ENCODE measurements around the gene QARS1. TPM values are rescaled to one million over a fixed set of nuclear protein-coding genes. Genes with fewer than 3 reads are reported as not detected.
A peak's percentile ranks its signal among the peaks of the same experiment; 100 is the strongest.

Gene QARS1
- total RNA-seq, 2 experiments from 2014 or later, result 310 to 355 TPM

DNA sequence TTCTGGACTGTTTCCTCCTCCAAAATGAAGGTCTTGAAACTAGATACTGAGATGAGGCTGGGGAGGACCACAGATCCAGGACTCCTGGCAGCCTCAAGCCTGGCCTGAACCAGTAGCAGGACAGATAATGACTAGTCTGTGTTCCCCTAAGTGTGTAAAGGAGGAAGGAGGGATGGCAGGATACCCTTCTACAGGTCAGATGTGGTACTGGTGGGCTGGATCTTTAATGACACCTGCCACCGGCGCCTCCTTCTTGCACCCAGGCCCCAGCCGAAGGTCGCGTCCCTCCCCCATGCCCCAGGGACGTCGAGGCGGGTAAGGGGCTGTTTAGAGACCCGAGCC, 15.5 kb upstream of the QARS1 start:
- DNase-seq (ENCODE audit: low spot score), result peak; percentile 31
- no peaks in the 10 kb centered on the region for H4K20me1 ChIP-seq (ENCODE audit: insufficient read depth, low read length)
- peak overlapping the region; percentile 97 for H3K4me3 ChIP-seq (ENCODE audit: low read depth, low read length, poor library complexity, severe bottlenecking)
- CTCF ChIA-PET (ENCODE audit: unreplicated experiment), result no interaction called here
- H3K4me2 ChIP-seq (ENCODE audit: low read length), result peak overlapping the region; percentile 95
- no peaks in the 10 kb centered on the region for H3K9me2 ChIP-seq (ENCODE audit: insufficient read depth, low read length)
- BruUV-seq (replicated peaks), result no TSS peak
- peak overlapping the region; percentile 70; the same call in 1 of the 2 replicates for H2AFZ ChIP-seq (ENCODE audit: low read length)
- peaks cover 22% of the 10 kb centered on the region for H3K4me1 ChIP-seq (ENCODE audit: insufficient read depth, low read length, poor library complexity, severe bottlenecking)
- POLR2A ChIA-PET, result interaction anchor here (1.0 to 1.6 kb wide), 2 partner anchors 26 to 36 kb away, joined by 3 to 8 read pairs; partner anchors contain the start of gene QRICH1
- H3K9me3 ChIP-seq (ENCODE audit: low read length), result no peaks in the 10 kb centered on the region
- TF ChIP-seq, protein P1, sequence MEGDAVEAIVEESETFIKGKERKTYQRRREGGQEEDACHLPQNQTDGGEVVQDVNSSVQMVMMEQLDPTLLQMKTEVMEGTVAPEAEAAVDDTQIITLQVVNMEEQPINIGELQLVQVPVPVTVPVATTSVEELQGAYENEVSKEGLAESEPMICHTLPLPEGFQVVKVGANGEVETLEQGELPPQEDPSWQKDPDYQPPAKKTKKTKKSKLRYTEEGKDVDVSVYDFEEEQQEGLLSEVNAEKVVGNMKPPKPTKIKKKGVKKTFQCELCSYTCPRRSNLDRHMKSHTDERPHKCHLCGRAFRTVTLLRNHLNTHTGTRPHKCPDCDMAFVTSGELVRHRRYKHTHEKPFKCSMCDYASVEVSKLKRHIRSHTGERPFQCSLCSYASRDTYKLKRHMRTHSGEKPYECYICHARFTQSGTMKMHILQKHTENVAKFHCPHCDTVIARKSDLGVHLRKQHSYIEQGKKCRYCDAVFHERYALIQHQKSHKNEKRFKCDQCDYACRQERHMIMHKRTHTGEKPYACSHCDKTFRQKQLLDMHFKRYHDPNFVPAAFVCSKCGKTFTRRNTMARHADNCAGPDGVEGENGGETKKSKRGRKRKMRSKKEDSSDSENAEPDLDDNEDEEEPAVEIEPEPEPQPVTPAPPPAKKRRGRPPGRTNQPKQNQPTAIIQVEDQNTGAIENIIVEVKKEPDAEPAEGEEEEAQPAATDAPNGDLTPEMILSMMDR (conservative IDR thresholded peaks at IDR 0.05; ENCODE audit: low read length), result no peak
- TF ChIP-seq EZH2phosphoT487 (IDR thresholded peaks at IDR 0.05; ENCODE audit: borderline replicate concordance, low read depth, low read length), result no peak
- peak overlapping the region; percentile 83 for H3K27ac ChIP-seq (ENCODE audit: low read depth, low read length, poor library complexity, severe bottlenecking)
- H3K79me2 ChIP-seq (ENCODE audit: insufficient read depth, low read depth, low read length), result peaks cover 18% of the 10 kb centered on the region
- H3K36me3 ChIP-seq (ENCODE audit: insufficient read depth, low read length), result peaks cover 40% of the 10 kb centered on the region
- intact Hi-C loops (cut with micrococcal nuclease; ENCODE audit: unreplicated experiment), result no loop called here

DNA sequence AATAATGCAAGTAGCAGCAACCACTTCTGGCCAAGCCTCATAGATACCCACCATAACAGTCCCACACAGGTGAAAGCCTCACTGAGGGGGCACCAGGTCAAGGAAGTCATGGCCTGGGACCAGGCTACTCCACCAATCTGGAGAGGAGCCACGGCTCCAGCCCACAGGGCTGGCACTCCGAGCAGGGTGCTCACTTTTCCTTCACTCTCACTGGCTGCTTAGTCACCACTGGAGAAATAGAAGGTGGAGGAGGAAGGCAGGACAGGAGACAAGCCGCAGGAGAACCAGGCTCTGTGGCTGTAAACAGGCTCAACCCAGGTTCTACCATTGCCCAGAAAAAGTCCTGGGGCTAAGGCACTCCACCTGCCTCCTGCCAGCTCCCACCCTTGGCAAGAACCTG, 14.9 kb upstream of the QARS1 start:
- no peak overlapping the region for H2AFZ ChIP-seq (ENCODE audit: low read length)
- H4K20me1 ChIP-seq (ENCODE audit: insufficient read depth, low read length), result no peaks in the 10 kb centered on the region
- DNase-seq (ENCODE audit: low spot score), result no peak
- CTCF ChIA-PET (ENCODE audit: unreplicated experiment), result no interaction called here
- no TSS peak for BruUV-seq (replicated peaks)
- H3K4me1 ChIP-seq (ENCODE audit: insufficient read depth, low read length, poor library complexity, severe bottlenecking), result peaks cover 22% of the 10 kb centered on the region
- POLR2A ChIA-PET, result interaction anchor here (0.6 kb wide), 1 partner anchor 170 kb away, joined by 3 read pairs; no protein-coding TSS in a partner anchor
- intact Hi-C loops (cut with micrococcal nuclease; ENCODE audit: unreplicated experiment), result no loop called here
- no peaks in the 10 kb centered on the region for H3K9me3 ChIP-seq (ENCODE audit: low read length)
- no peak for TF ChIP-seq EZH2phosphoT487 (IDR thresholded peaks at IDR 0.05; ENCODE audit: borderline replicate concordance, low read depth, low read length)
- TF ChIP-seq, protein P1 (conservative IDR thresholded peaks at IDR 0.05; ENCODE audit: low read length), result no peak
- peak overlapping the region; percentile 97 for H3K4me3 ChIP-seq (ENCODE audit: low read depth, low read length, poor library complexity, severe bottlenecking)
- peaks cover 18% of the 10 kb centered on the region for H3K79me2 ChIP-seq (ENCODE audit: insufficient read depth, low read depth, low read length)
- peak overlapping the region; percentile 95 for H3K4me2 ChIP-seq (ENCODE audit: low read length)
- peak overlapping the region; percentile 83 for H3K27ac ChIP-seq (ENCODE audit: low read depth, low read length, poor library complexity, severe bottlenecking)
- H3K9me2 ChIP-seq (ENCODE audit: insufficient read depth, low read length), result no peaks in the 10 kb centered on the region
- peaks cover 46% of the 10 kb centered on the region for H3K36me3 ChIP-seq (ENCODE audit: insufficient read depth, low read length)

DNA sequence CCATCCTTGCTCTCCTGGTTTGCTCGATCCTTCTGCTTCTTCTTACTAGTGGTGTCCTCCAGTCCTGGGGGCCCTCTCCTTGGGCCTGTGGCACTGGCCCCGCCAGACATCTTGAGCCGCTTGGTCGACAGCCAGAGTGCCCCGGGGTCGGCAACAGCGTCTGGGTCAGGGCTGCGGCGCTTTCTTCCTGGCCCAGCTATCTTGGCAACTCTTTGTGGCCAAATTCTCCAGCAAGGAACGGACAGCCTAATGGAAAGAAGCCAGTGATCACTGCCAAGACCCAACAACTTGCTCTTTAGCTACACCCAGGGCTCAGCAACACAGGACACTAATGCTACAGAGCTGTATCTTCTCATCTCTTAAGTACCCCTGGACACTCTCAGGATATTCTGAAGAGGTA, 14.5 kb upstream of the QARS1 start:
- H3K4me1 ChIP-seq (ENCODE audit: insufficient read depth, low read length, poor library complexity, severe bottlenecking), result peaks cover 22% of the 10 kb centered on the region
- ChIA-PET CTCF (ENCODE audit: unreplicated experiment) (no interaction called here), POLR2A (interaction anchor here (0.5 to 0.6 kb wide), 2 partner anchors 15 to 169 kb away, joined by 3 to 6 read pairs; no protein-coding TSS in a partner anchor)
- no TSS peak for BruUV-seq (replicated peaks)
- peak overlapping the region; percentile 95 for H3K4me2 ChIP-seq (ENCODE audit: low read length)
- H2AFZ ChIP-seq (ENCODE audit: low read length), result no peak overlapping the region
- H3K36me3 ChIP-seq (ENCODE audit: insufficient read depth, low read length), result peaks cover 50% of the 10 kb centered on the region
- intact Hi-C loops (cut with micrococcal nuclease; ENCODE audit: unreplicated experiment), result no loop called here
- H4K20me1 ChIP-seq (ENCODE audit: insufficient read depth, low read length), result no peaks in the 10 kb centered on the region
- no peak for DNase-seq (ENCODE audit: low spot score)
- H3K9me2 ChIP-seq (ENCODE audit: insufficient read depth, low read length), result no peaks in the 10 kb centered on the region
- no peak overlapping the region for H3K27ac ChIP-seq (ENCODE audit: low read depth, low read length, poor library complexity, severe bottlenecking)
- no peaks in the 10 kb centered on the region for H3K9me3 ChIP-seq (ENCODE audit: low read length)
- H3K4me3 ChIP-seq (ENCODE audit: low read depth, low read length, poor library complexity, severe bottlenecking), result peak overlapping the region; percentile 97
- TF ChIP-seq EZH2phosphoT487 (IDR thresholded peaks at IDR 0.05; ENCODE audit: borderline replicate concordance, low read depth, low read length), result no peak
- TF ChIP-seq, protein P1 (conservative IDR thresholded peaks at IDR 0.05; ENCODE audit: low read length), result no peak
- H3K79me2 ChIP-seq (ENCODE audit: insufficient read depth, low read depth, low read length), result peaks cover 18% of the 10 kb centered on the region

All from OCI-LY7 (cell line).